ENCODE data around the gene TRIP10.
"Not testable (repeated sequence)": the region's sequence is repeated elsewhere in the genome, so short reads cannot be mapped to it uniquely, and the experiment has no call there.

TRIP10 gene

DNA sequence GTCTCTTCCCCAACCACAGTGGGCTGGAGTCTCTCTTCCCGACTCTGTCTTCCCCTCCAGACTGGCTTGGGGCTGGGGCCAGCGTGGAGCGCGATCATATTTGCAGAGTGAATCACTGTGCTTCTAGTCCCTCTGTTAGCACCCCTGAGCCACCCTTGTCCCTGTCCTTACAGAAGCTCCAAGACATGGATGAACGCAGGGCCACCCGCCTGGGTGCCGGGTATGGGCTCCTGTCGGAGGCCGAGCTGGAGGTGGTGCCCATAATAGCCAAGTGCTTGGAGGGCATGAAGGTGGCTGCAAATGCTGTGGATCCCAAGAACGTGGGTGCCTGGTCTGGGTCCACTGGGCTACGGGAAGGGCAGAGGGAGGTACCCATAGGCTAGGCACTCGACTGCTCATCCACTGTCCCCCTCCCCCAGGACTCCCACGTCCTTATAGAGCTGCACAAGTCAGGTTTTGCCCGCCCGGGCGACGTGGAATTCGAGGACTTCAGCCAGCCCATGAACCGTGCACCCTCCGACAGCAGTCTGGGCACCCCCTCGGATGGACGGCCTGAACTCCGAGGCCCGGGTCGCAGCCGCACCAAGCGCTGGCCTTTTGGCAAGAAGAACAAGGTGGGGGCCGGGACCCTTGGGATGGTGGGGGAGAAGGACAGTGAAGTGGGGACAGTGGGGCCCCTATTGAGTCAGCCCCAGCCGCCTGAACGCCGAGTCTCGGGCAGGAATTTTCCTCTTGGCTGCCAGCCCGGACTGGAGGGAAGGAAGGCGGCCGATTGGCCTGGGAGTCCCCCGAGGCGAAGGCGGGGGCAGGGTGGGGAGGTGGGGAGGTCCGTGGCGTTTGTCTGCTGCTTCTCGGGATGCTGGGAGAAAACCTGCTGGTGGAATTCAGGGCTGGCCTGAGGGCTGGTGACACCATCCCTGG lies 5.2 kb downstream of the TRIP10 start:
- DNase-seq, result no peak

GRCh38 chr19:6745965-6746364 lies 6.5 kb downstream of the TRIP10 start:
- no peak for DNase-seq

- DNase-seq, result not testable (repeated sequence)
These were observed 9.1 kb downstream of the TRIP10 start for GRCh38 chr19:6748543-6748942.

DNA sequence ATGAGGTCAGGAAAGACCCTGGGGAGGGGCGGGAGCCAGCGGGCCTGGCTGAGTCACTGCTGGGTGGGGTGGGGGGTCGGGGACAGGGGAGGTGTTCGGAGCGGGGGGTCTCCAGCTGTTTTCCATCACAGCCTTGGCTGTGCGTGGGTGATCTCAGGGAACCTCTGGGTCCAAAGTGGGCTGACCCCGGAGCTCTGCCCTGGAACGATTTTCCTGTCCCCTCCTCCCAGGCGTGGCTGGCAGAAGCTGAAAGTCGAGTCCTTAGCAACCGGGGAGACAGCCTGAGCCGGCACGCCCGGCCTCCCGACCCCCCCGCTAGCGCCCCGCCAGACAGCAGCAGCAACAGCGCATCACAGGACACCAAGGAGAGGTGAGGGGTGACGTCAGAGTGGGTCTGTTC lies 10.6 kb downstream of the TRIP10 start:
- no peak for DNase-seq

DNA sequence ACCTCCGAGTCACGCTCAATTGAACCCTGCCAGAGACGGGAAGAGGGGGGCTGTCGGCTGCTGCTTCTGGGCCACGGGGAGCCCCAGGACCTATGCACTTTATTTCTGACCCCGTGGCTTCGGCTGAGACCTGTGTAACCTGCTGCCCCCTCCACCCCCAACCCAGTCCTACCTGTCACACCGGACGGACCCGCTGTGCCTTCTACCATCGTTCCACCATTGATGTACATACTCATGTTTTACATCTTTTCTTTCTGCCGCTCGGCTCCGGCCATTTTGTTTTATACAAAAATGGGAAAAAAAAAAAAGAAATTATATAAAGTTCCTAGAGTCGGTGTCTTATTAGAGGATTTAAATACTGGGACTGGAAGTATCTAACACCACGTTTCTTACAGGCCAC lies 11.7 kb downstream of the TRIP10 start:
- DNase-seq, result no peak

DNA sequence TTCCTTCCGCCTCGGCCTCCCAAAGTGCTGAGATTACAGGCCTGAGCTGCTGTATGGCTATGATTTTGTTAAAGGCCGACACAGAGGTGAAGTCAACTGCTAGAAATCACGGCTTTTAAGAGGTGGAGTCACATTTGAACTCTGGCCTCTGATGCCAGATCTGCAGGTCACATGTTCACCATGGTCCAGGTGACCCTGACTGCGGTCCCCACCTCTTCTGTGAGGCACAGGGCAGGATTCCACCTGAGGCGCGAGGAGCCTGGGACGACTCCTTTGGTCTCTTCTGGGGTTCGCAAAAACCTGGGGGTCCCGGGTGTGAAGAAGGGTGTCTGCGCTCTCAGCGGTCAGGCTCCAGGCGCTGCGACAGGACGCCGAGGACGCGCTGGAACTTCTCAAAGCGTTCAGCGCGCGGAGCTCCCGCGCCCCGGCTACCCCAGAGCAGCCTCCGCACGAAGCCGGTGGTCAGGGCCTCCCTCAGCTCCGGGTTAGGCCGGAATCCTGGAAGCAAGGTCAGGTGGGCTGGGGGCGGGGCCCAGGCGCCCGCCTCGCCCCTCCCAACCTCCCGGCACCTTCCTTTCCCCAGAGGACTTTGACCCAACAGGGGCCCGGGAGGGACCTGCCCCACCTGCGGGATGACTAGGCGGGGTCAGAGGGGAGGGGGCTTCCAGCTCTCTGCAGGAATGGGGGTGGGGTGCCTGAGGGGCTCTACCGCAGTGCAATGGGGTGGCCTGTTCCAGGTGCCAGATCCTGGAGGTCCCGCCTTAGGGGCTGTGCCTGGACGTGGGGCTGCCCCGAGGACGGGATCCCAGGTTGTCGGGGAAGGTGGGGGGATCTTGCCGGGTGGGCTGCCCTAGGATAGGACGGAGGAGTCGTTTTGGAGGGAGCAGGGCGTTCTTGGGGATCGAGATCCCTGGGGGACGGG lies 13.0 kb downstream of the TRIP10 start:
- DNase-seq, result no peak

- peak; percentile 93 for DNase-seq
These were observed 13.9 kb downstream of the TRIP10 start for GRCh38 chr19:6753178-6754031.

DNA sequence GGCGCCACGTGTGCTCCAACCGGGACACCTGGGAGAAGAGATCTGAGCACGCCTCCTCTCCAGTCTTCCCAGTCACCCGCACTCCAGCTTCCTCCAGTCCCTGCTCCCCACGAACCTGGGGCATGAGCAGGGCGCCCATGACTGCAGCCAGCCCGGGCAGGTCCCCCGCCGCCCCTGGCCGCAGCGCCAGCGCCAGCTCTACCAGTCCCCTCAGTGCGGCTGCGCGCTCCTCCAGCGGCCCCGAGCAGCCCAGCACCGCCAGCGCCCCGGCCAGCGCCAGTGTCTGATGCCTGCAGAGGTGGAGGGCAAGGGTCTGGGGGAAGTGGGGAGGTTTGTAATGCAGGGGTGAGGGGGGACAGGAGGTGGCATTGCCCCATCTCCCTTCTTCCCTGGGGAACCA lies 14.7 kb downstream of the TRIP10 start:
- no peak for DNase-seq

DNA sequence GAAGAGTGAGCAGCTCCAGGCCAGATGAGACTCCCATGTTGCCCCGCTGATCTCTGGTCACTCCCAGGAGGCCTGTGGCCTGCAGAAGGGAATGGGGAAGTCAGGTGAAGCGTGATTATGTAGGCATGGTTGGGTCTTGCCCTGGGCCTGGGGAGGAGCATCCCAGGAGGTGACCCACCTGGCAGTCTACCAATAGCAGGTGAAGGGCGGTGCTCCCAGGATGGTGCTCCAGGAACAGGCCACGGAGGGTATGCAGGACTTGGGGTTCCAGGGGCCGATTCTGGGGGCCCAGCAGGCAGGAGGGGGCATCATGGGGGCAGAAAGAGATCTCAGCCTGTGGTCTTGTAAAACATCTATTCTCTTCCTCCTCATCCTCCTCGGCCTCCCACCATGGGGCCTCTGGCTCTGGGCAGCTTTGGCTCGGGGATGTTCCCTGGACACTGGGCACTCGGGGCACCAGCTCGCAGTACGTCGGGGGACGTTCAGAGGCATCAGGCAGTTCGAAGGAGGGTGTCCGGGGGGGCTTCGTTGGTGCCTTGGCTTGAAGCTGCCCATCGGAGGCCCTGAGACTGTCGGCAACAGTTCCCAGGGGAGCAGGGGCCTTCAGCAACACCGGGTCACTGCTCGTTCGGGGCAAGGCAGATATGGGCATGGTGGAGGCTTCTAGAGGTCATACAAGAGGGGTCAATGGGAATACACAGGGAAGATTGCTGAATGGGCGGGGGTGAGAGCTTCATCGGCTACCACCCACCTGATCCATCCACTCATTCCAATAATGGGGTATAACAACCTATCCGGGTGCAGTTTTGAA lies 15.4 kb downstream of the TRIP10 start:
- DNase-seq, result no peak

GRCh38 chr19:6760606-6761005 lies 21.1 kb downstream of the TRIP10 start:
- no peak for DNase-seq

- peak; percentile 40 for DNase-seq
These were observed 21.7 kb downstream of the TRIP10 start for GRCh38 chr19:6761053-6761676.

- DNase-seq, result not testable (repeated sequence)
These were observed 22.8 kb downstream of the TRIP10 start for GRCh38 chr19:6762253-6762797.

- DNase-seq, result no peak
These were observed 26.4 kb downstream of the TRIP10 start for GRCh38 chr19:6765738-6766356.

- peak; percentile 42 for DNase-seq
These were observed 27.0 kb downstream of the TRIP10 start for GRCh38 chr19:6766357-6767080.

GRCh38 chr19:6767081-6767356 lies 27.5 kb downstream of the TRIP10 start:
- no peak for DNase-seq

GRCh38 chr19:6767357-6768235 lies 28.1 kb downstream of the TRIP10 start, which contains the start of gene SH2D3A:
Gene SH2D3A (minus strand): TSS chr19:6767435. CDS start chr19:6763748, 3,687 bp downstream.
- peak; percentile 96 for DNase-seq

DNA sequence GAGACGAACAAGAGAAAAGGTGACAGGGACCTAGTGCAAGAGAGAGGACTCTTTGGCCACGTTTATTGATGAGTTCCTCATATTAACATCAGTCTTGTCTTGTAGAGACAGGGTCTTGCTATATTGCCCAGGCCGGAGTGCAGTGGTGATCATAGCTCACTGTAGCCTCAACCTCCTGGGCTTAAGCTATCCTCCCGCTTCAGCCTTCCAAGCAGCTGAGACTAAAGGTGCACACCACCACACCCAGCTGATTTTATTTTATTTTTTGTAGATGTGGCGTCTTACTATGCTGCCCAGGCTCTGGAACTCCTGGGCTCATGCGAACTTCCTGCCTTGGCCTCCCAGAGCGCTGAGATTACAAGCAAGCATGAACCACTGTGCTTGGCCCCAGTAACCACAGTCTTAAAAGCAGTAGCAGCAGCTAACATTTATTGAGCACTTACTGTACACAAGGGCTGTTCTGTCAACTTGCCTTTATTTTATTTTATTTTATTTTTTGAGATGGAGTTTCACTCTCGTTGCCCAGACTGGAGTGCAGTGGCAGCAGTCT lies 28.8 kb downstream of the TRIP10 start:
- DNase-seq, result no peak

DNA sequence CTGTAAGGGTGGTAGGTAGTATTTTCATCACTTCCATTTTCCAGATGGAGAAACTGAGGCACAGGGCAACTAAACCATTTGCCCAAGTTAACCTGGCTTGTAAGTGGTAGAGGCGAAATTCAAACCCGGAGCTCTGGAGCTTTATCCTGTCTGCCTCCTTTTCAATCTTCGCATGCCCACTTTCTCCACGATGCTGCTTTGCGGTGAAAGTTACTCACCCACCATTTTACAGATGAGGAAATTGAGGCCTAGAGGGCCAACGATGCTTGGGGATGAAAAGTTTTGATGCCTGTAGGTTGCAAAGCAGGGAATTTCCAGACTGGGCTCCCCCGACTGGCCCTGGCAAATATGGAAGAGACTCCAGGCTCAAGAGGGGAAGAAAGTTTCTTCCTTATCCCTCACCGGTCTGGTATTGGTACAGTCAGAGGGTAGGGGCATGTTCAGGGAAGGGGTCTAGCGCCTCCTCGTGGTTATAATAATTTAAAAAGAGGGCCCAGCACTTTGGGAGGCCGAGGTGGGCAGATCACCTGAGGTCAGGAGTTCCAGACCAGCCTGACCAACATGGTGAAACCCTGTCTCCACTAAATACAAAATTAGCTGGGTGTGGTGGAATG lies 29.6 kb downstream of the TRIP10 start:
- no peak for DNase-seq

Measured in stimulated activated CD8-positive, alpha-beta memory T cell treated with anti-CD3 and anti-CD28 coated beads, Interleukin-4, amount 100 ng/mL, for 48 hours (primary cell).